HG03575 (cell line): Measurements from ENCODE around the gene TRIM32.

Source experiments
- ATAC-seq: cut with Tn5 transposase; IDR thresholded peaks from one replicate; pipeline ENCODE4 v1.9.1; 2021; ENCODE audit not compliant: unreplicated experiment, insufficient number of reproducible peaks, low FRiP score; ENCODE audit errors: extremely low read depth

The TRIM32 gene

GRCh38 chr9:116736399-116737151, 49.5 kb downstream of the TRIM32 start:
- no peak for ATAC-seq

DNA sequence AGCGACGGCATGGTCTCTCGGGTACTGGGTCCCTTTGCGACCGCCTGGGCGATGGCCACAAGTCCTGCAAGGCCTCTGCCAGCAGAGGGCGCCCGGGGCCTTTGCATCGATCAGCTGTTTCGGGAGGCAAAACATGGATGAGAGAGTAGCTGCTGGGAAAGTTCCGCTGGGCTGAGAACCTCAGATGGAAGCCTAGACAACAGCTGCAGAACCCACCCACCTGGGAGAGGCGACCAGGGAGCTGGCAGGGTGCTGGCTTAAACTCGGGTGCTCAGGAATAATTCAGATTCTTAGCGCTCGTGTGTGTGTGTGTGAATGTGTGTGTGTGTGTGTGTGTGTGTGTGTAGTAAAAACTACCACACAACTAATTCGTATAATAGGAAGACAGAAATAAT, 50.0 kb downstream of the TRIM32 start:
- ATAC-seq = no peak

DNA sequence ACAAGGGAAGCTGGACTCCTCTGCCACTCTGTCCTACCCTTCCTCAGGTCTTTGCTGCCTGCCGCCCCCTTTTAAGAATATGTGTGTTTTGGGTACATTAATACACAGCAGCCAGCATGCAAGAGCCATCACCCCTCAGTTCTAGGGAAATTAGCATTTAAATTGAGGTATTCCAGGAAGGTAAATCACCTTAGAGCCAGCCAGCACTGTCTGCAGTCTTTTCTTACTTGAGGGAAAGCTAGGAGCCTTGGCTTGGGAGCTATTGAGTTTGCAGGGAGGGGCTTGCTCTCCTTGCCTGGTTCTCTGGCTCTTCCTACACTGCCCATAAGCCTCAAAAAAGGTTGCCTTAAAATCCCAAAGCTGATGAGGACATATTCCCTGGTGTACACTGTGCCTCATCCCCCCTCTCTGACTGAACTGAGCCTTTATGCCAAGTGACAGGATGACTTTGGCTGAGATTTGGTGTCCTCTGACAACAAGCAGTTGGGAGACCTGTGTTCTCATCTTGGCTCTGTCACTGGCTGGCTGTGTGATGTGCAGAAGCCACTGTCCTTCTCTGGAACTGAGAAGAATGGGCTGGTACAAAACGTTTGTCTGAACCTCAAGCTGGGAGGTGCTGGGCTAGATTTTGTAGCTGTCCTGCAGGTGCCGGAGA, 54.1 kb downstream of the TRIM32 start:
- ATAC-seq = no peak

DNA sequence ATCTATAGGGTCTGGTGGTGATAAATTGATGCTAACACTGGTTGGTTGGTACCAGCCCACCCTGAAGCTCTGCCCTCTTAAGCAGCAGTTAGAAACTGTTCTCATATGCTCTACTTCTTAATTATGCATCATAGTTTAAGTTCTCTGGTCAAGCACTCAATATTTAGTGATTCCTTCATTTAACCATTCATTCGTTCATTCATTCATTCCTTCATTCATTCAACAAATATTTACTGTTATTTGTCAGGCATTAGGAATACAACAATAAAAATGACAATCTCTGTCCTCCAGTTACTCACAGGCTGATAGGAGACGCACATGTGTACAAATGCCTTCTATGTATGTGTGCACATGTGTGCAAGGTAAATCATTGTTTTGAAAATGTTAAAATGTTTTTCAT, 54.6 kb downstream of the TRIM32 start:
- no peak for ATAC-seq

DNA sequence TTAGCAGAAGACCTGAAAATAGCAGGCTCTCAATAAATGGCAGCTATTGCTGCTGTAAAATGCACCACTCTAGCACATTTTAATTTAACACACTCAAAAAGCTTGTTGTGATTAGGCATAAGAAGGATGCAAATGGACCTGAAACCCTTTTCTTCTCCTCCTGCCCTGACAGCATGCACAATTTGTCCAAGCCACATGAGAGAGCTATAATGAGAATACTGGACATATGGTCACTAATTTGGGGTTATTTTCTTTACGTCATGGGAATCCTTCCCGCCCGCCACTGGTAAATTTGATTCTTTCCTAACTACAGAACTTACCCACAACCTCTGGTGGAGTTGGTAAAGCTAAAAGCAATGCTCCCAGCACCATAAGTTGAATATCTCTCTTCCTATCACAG, 62.1 kb downstream of the TRIM32 start:
- ATAC-seq = no peak

DNA sequence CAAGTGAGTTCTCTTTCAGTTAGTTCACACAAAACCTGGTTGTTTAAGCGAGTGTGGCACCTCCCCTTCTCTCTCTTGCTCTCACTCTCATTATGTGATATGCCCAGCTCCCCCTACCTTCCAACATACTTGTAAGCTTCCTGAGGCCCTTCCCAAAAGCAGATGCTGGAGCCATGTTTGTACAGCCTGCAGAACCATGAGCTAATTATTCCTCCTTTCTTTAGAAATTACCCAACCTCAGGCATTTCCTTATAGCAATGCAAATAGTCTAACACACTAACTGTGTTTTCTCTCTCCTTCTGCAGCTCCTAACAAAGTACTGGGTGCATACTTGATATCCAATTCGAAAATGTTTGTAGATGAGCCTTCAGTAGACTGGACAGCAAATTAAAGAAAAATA, 62.7 kb downstream of the TRIM32 start:
- no peak for ATAC-seq

DNA sequence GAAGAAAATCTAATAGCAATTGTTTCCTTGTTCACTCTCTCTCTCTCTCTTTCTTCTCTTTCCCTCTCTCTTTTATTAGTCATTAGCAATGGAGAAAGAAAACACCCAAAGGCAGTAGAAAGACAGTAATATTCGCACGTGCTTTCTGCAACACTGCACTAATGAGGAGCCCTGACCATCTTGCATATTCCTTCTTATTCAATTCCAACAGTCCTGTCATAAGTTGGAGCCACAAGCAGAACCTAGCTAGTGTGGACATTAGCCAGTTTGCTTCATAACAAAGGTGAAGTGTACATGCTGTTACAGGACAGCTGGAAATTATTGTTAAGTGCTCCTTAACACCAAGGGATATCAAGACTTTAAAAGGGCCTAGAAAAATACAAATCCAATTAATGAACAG, 63.4 kb downstream of the TRIM32 start:
- no peak for ATAC-seq
